Endothelial cell of umbilical vein (primary cell): Measurements from ENCODE around the gene NR4A3. TPM values are rescaled to one million over a fixed set of nuclear protein-coding genes. Genes with fewer than 3 reads are reported as not detected.

Experiments used
- BruUV-seq: library from RNA; stranded (reverse); fragments of 400-500 nt; replicated peaks from 2 replicates; lab custom pipeline; 2021; lab: Mats Ljungman, UMichigan
- CTCF ChIA-PET: fragments of 300-600, 350-600 bp; sonication (Branson Sonifier 250); formaldehyde crosslinking; loops from one replicate; lab custom pipeline; 2021; ENCODE audit warnings: antibody characterized with exemption, inconsistent platforms; lab: Charles Lee
- POLR2A ChIA-PET: fragments of 300-600, 350-600 bp; sonication (Branson Sonifier 250); formaldehyde crosslinking; loops from one replicate; lab custom pipeline; 2021; ENCODE audit warnings: antibody characterized with exemption, inconsistent platforms; lab: Charles Lee
- DNase-seq: peaks from one replicate; pipeline ENCODE4 v3.0.0-alpha.2; 2011; ENCODE audit warnings: low read depth, low spot score
- FAIRE-seq: peaks from 2 replicates; lab custom pipeline; 2011; peaks lifted over from hg19 to GRCh38; lab: Jason Lieb, UNC
- H2AFZ ChIP-seq: 2 replicates; pipeline ENCODE4 v1.6.0; 2012; ENCODE audit warnings: low read depth, low read length, control low read depth, inconsistent platforms
- H3K27ac ChIP-seq: 2 replicates; pipeline ENCODE4 v1.5.1; 2011; ENCODE audit warnings: low read depth, mild to moderate bottlenecking, control low read depth, low read length, moderate library complexity; ENCODE audit not compliant: insufficient read depth
- H3K27me3 ChIP-seq, 2 experiments: 2 replicates each; pipeline versions ENCODE4 v1.6.0 to v1.6.1; 2011; ENCODE audit warnings: low read length in 2 of 2, mixed read lengths in 1 of 2; ENCODE audit not compliant: control insufficient read depth in 2 of 2, insufficient read depth in 2 of 2
- H3K36me3 ChIP-seq, 2 experiments: 2 replicates in 1 of 2; 3 replicates in 1 of 2; pipeline ENCODE4 v1.5.1; 2011; ENCODE audit warnings: low read length in 2 of 2, mild to moderate bottlenecking in 1 of 2, moderate library complexity in 1 of 2; ENCODE audit not compliant: control insufficient read depth in 2 of 2, insufficient read depth in 2 of 2; ENCODE audit errors: extremely low read depth in 1 of 2
- H3K4me1 ChIP-seq: 3 replicates; pipeline ENCODE4 v1.5.1; 2011; ENCODE audit warnings: mild to moderate bottlenecking, low read length; ENCODE audit not compliant: control insufficient read depth, insufficient read depth; ENCODE audit errors: extremely low read depth
- H3K4me2 ChIP-seq: 2 replicates; pipeline ENCODE4 v1.6.1; 2011; ENCODE audit warnings: low read length, control low read depth, mixed read lengths; ENCODE audit not compliant: insufficient read depth
- H3K4me3 ChIP-seq, 3 experiments: fragments of 200-600 bp in 1 of 3; sonication (generic), shearing (Covaris generic) in 1 of 3; replicated peaks in 1 of 3; 2 replicates each; pipeline ENCODE4 v1.5.1; 2011 to 2016; ENCODE audit warnings: control low read depth in 3 of 3, low read length in 3 of 3, mild to moderate bottlenecking in 2 of 3, inconsistent platforms in 1 of 3, low read depth in 1 of 3, moderate library complexity in 1 of 3; ENCODE audit not compliant: insufficient read depth in 1 of 3
- H3K79me2 ChIP-seq: 2 replicates; pipeline ENCODE4 v1.6.0; 2012; ENCODE audit warnings: low read length, inconsistent platforms; ENCODE audit not compliant: control insufficient read depth, insufficient read depth
- H3K9ac ChIP-seq: replicated peaks from 2 replicates; pipeline ENCODE3; 2011; ENCODE audit warnings: low read length, control low read depth; ENCODE audit not compliant: insufficient read depth; ENCODE audit errors: extremely low read depth
- H3K9me1 ChIP-seq: replicated peaks from 3 replicates; pipeline ENCODE4 v1.6.0; 2011; ENCODE audit warnings: mild to moderate bottlenecking, low read length; ENCODE audit not compliant: control insufficient read depth, insufficient read depth; ENCODE audit errors: extremely low read depth
- H3K9me3 ChIP-seq: replicated peaks from 2 replicates; pipeline ENCODE4 v1.5.1; 2012; ENCODE audit warnings: low read length, inconsistent platforms; ENCODE audit not compliant: control insufficient read depth, insufficient read depth
- H4K20me1 ChIP-seq: replicated peaks from 2 replicates; pipeline ENCODE3; 2011; ENCODE audit warnings: mild to moderate bottlenecking, low read length; ENCODE audit not compliant: control insufficient read depth, insufficient read depth; ENCODE audit errors: extremely low read depth
- CTCF ChIP-seq, 2 donors: IDR thresholded peaks; 1 replicate in 1 of 2; 2 replicates in 1 of 2; pipeline ENCODE4 v1.5.1; 2011; ENCODE audit warnings: low read length in 2 of 2, mild to moderate bottlenecking in 2 of 2, moderate library complexity in 2 of 2, control low read depth in 1 of 2, inconsistent platforms in 1 of 2, low read depth in 1 of 2; ENCODE audit not compliant: insufficient read depth in 1 of 2; ENCODE audit errors: extremely low read depth in 1 of 2
- EZH2 ChIP-seq: IDR thresholded peaks from 2 replicates; pipeline ENCODE4 v1.6.1; 2012; ENCODE audit warnings: borderline replicate concordance, low read depth, mild to moderate bottlenecking, moderate library complexity, low read length, inconsistent platforms; ENCODE audit not compliant: severe bottlenecking
- FOS ChIP-seq: IDR thresholded peaks from 2 replicates; pipeline ENCODE4 v1.6.1; 2011; ENCODE audit warnings: mild to moderate bottlenecking, low read length, moderate library complexity, borderline replicate concordance; ENCODE audit not compliant: insufficient read depth
- GATA2 ChIP-seq: IDR thresholded peaks from 2 replicates; pipeline ENCODE4 v1.7.0; 2011; ENCODE audit warnings: low read depth, mild to moderate bottlenecking, moderate library complexity, mixed read lengths, low read length; ENCODE audit not compliant: insufficient read length, insufficient read depth
- JUN ChIP-seq: IDR thresholded peaks from 2 replicates; pipeline ENCODE4 v1.6.1; 2011; ENCODE audit warnings: borderline replicate concordance, low read depth; ENCODE audit not compliant: insufficient read length, insufficient read depth
- MAX ChIP-seq: IDR thresholded peaks from 2 replicates; pipeline ENCODE4 v1.6.1; 2011; ENCODE audit not compliant: insufficient read depth, insufficient read length
- MYC ChIP-seq: IDR thresholded peaks from one replicate; pipeline ENCODE4 v1.6.1; 2011; ENCODE audit warnings: mild to moderate bottlenecking, low read depth, low read length
- POLR2A ChIP-seq: IDR thresholded peaks from 2 replicates; pipeline ENCODE4 v1.6.1; 2012; ENCODE audit warnings: low read depth, mild to moderate bottlenecking, control low read depth, low read length
- dilution Hi-C: fragments of 300-500 bp; cut with MboI; formaldehyde crosslinking; loops from one replicate; pipeline ENCODE4 v1.15.0; 2019; ENCODE audit warnings: low sequenced_read_pairs; ENCODE audit not compliant: extremely low pct_ligation_motif_present
- intact Hi-C: fragments of 100-400 bp; cut with micrococcal nuclease; formaldehyde crosslinking; loops from one replicate; pipeline ENCODE4 v1.10.0; 2022
- polyA plus RNA-seq, 4 experiments: library from polyadenylated mRNA; depleted of rRNA in 3 of 4; stranded (reverse) in 3 of 4; unstranded in 1 of 4; fragments of >200 nt; gene quantifications; 2 replicates each; pipeline versions ENCODE4 v1.2.1 to v1.2.3, GENCODE V29; 2011 to 2012; ENCODE audit warnings: missing spikeins in 1 of 4
- total RNA-seq: library from RNA; stranded (reverse); gene quantifications from 2 replicates; pipeline ENCODE4 v1.2.3, GENCODE V29; 2021

Gene NR4A3
- total and polyA plus RNA-seq, 2 donors (not counting 3 experiments of a cell fraction or from before 2014, with no cell fraction given) = 0.11 to 0.22 TPM

GRCh38 chr9:99848447-99848846 is 26.8 kb downstream of the NR4A3 start:
- H3K79me2 ChIP-seq = no peaks in the 10 kb centered on the region
- ChIA-PET CTCF (no interaction called here), POLR2A (interaction anchor here (0.6 kb wide), 1 partner anchor 488 kb away, joined by 3 read pairs; no protein-coding TSS in a partner anchor)
- H3K27me3 ChIP-seq = peaks cover 0 to 2% of the 10 kb centered on the region in 2 experiments
- no peak overlapping the region for H3K27ac ChIP-seq
- H4K20me1 ChIP-seq = no peaks in the 10 kb centered on the region
- H3K9me1 ChIP-seq = no peaks in the 10 kb centered on the region
- DNase-seq (no peak), FAIRE-seq (no peak)
- TF ChIP-seq POLR2A (no peak), GATA2 (no peak), EZH2 (no peak), CTCF (IDR thresholded peaks at IDR 0.05; ENCODE audit: extremely low read depth in 1 of 2, insufficient read depth in 1 of 2, low read depth in 1 of 2, low read length in 2 of 2) (no peak), JUN (no peak), MYC (no peak), FOS (no peak), MAX (no peak)
- dilution Hi-C loops = no loop called here
- no peak overlapping the region for H3K4me2 ChIP-seq
- H3K9ac ChIP-seq = no peak overlapping the region
- H3K4me3 ChIP-seq = no peak overlapping the region
- no peaks in the 10 kb centered on the region for H3K4me1 ChIP-seq
- intact Hi-C loops = no loop called here
- H2AFZ ChIP-seq = no peak overlapping the region
- BruUV-seq = no TSS peak
- no peaks in the 10 kb centered on the region for H3K9me3 ChIP-seq
- H3K36me3 ChIP-seq = no peaks in the 10 kb centered on the region
